Neuronal stem cell (in vitro differentiated cells): ENCODE results near the gene GIPR.

Experiments
- DNase-seq: peaks from one replicate; pipeline ENCODE4 v3.0.0-alpha.2; 2013; ENCODE audit warnings: low spot score
- H2AFZ ChIP-seq: one replicate; pipeline ENCODE4 v1.6.1; 2013; ENCODE audit warnings: mild to moderate bottlenecking, low read length, inconsistent platforms
- H2AK5ac ChIP-seq: 2 replicates; pipeline ENCODE4 v1.6.1; 2013; ENCODE audit warnings: low read depth, mild to moderate bottlenecking, inconsistent platforms, low read length, moderate library complexity, mixed read lengths
- H2BK120ac ChIP-seq: 2 replicates; pipeline ENCODE4 v1.6.1; 2013; ENCODE audit warnings: low read depth, mild to moderate bottlenecking, inconsistent platforms, low read length, moderate library complexity, mixed read lengths
- H2BK12ac ChIP-seq: one replicate; pipeline ENCODE4 v1.6.1; 2013; ENCODE audit warnings: low read length, inconsistent platforms
- H2BK15ac ChIP-seq: 2 replicates; pipeline ENCODE4 v1.6.1; 2013; ENCODE audit warnings: mild to moderate bottlenecking, low read length, inconsistent platforms, mixed read lengths
- H2BK5ac ChIP-seq: one replicate; pipeline ENCODE4 v1.6.1; 2013; ENCODE audit warnings: inconsistent platforms, mild to moderate bottlenecking, low read length, moderate library complexity
- H3K14ac ChIP-seq: one replicate; pipeline ENCODE4 v1.6.1; 2013; ENCODE audit warnings: low read length, inconsistent platforms
- H3K18ac ChIP-seq: 2 replicates; pipeline ENCODE4 v1.6.1; 2013; ENCODE audit warnings: low read length, inconsistent platforms
- H3K23ac ChIP-seq: 2 replicates; pipeline ENCODE4 v1.6.1; 2013; ENCODE audit warnings: low read depth, mild to moderate bottlenecking, mixed read lengths, low read length, inconsistent platforms; ENCODE audit not compliant: poor library complexity
- H3K27ac ChIP-seq: replicated peaks from 3 replicates; pipeline ENCODE4 v1.5.1; 2013; ENCODE audit warnings: low read length, inconsistent platforms
- H3K27me3 ChIP-seq, 3 experiments: 2 replicates each; pipeline ENCODE4 v1.6.1; 2013; ENCODE audit warnings: low read length in 3 of 3, mild to moderate bottlenecking in 2 of 3, inconsistent platforms in 1 of 3, low read depth in 1 of 3, mixed read lengths in 1 of 3, moderate library complexity in 1 of 3; ENCODE audit not compliant: control insufficient read depth in 3 of 3, insufficient read depth in 3 of 3
- H3K36me3 ChIP-seq, 2 donors: replicated peaks in 1 of 2; 2 replicates each; pipeline ENCODE4 v1.6.1; 2013; ENCODE audit warnings: low read length in 2 of 2; ENCODE audit not compliant: control insufficient read depth in 2 of 2, insufficient read depth in 2 of 2
- H3K4ac ChIP-seq: 2 replicates; pipeline ENCODE4 v1.6.1; 2013; ENCODE audit warnings: inconsistent platforms, mild to moderate bottlenecking, low read length, moderate library complexity
- H3K4me1 ChIP-seq, 2 donors: 1 replicate in 1 of 2; 2 replicates in 1 of 2; pipeline ENCODE4 v1.6.1; 2013; ENCODE audit warnings: low read length in 2 of 2, low read depth in 1 of 2; ENCODE audit not compliant: control insufficient read depth in 2 of 2, insufficient read depth in 1 of 2
- H3K4me2 ChIP-seq: one replicate; pipeline ENCODE4 v1.6.1; 2013; ENCODE audit warnings: mild to moderate bottlenecking, low read length, inconsistent platforms; ENCODE audit not compliant: insufficient read depth, poor library complexity, severe bottlenecking
- H3K4me3 ChIP-seq, 2 donors: 2 replicates each; pipeline ENCODE4 v1.5.1; 2013; ENCODE audit warnings: low read length in 2 of 2, mild to moderate bottlenecking in 2 of 2, inconsistent platforms in 1 of 2, moderate library complexity in 1 of 2
- H3K79me1 ChIP-seq: one replicate; pipeline ENCODE4 v1.6.1; 2013; ENCODE audit warnings: low read depth, mild to moderate bottlenecking, inconsistent platforms, low read length, moderate library complexity
- H3K9ac ChIP-seq: one replicate; pipeline ENCODE4 v1.6.1; 2013; ENCODE audit warnings: mild to moderate bottlenecking, low read depth, low read length, inconsistent platforms; ENCODE audit not compliant: poor library complexity
- H3K9me3 ChIP-seq, 2 donors: replicated peaks in 1 of 2; 2 replicates each; pipeline versions ENCODE3 to v1.6.1; 2013; ENCODE audit warnings: low read length in 2 of 2, mild to moderate bottlenecking in 2 of 2, inconsistent platforms in 1 of 2, low read depth in 1 of 2, mixed read lengths in 1 of 2, moderate library complexity in 1 of 2; ENCODE audit not compliant: control insufficient read depth in 2 of 2, insufficient read depth in 1 of 2
- H4K8ac ChIP-seq: one replicate; pipeline ENCODE4 v1.6.1; 2013; ENCODE audit warnings: low read depth, mild to moderate bottlenecking, inconsistent platforms, low read length, moderate library complexity
- H4K91ac ChIP-seq: one replicate; pipeline ENCODE4 v1.6.1; 2013; ENCODE audit warnings: low read length, low read depth, mild to moderate bottlenecking, inconsistent platforms; ENCODE audit not compliant: poor library complexity
- WGBS, 2 donors: extraction: QIAGEN DNeasy Blood & Tissue Kit; methylation state at CpG; one replicate each; pipeline ENCODE4 v1.1.7; 2013; ENCODE audit warnings: missing lambda C conversion rate in 2 of 2, mixed read lengths in 1 of 2; ENCODE audit not compliant: insufficient read length in 2 of 2, insufficient replicate concordance in 1 of 2; ENCODE audit errors: extremely low coverage in 2 of 2; 5-methylcytosine and 5-hydroxymethylcytosine counted together

Gene GIPR

DNA sequence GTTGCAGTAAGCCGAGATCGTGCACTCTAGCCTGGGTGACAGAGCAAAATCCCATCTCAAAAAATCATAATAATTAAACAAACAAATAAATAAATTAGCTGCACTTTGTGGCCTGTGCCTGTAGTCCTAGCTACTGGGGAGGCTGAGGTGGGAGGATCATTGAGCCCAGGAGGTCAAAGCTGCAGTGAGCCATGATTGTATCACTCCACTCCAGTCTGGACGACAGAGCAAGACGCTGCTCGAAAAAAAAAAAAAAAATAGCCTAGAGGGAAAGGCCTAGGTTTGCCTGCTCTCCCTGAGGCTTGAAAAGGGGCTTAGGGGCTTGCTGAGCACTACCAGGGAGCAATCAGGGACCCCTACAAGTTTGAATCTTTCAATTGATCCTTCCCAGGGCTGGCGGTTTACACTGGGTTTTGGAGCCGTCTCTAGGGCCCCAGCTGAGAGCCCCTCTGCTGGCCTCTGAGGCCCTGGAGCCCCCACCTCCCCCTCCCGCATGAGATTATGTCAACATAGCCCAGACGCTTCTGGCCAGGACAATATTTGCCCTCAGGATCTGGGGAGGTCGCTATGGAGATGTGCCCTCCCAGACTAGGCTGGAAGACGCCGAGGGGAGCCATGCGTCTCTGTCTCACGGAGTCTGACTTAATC is 10.4 kb upstream of the GIPR start:
- H3K4me2 ChIP-seq, result no peak overlapping the region
- H2BK120ac ChIP-seq, result no peak overlapping the region
- H3K18ac ChIP-seq, result peak overlapping the region; percentile 31
- no CpG with 5 or more reads among the region's 14 CpGs for WGBS, 2 donors
- H3K9me3 ChIP-seq, result peaks cover 0 to 3% of the 10 kb centered on the region in 2 donors
- no peak overlapping the region for H4K91ac ChIP-seq
- H2BK5ac ChIP-seq, result no peak overlapping the region
- peak overlapping the region; percentile 37 for H3K9ac ChIP-seq
- peak overlapping the region; percentile 84 for H2AFZ ChIP-seq
- H2AK5ac ChIP-seq, result no peak overlapping the region
- no peak overlapping the region for H3K4me3 ChIP-seq
- H2BK15ac ChIP-seq, result no peak overlapping the region
- no peak overlapping the region for H4K8ac ChIP-seq
- H3K23ac ChIP-seq, result no peak overlapping the region
- H3K27ac ChIP-seq, result no peak overlapping the region
- peaks cover 0 to 3% of the 10 kb centered on the region in 2 donors for H3K4me1 ChIP-seq
- H2BK12ac ChIP-seq, result no peak overlapping the region
- H3K36me3 ChIP-seq, result no peaks in the 10 kb centered on the region
- peaks cover 0 to 6% (median 0%) of the 10 kb centered on the region in 3 experiments for H3K27me3 ChIP-seq
- no peak overlapping the region for H3K14ac ChIP-seq
- DNase-seq, result no peak
- no peaks in the 10 kb centered on the region for H3K79me1 ChIP-seq
- H3K4ac ChIP-seq, result no peak overlapping the region

GRCh38 chr19:45659096-45659729 is 8.8 kb upstream of the GIPR start:
- Histone ChIP-seq H2BK12ac (peak overlapping the region; percentile 82), H3K27ac (no peak overlapping the region), H3K36me3 (no peaks in the 10 kb centered on the region), H3K4ac (peak overlapping the region; percentile 10), H3K4me3 (no peak overlapping the region), H3K4me2 (no peak overlapping the region), H2BK120ac (no peak overlapping the region), H2BK5ac (no peak overlapping the region), H2AFZ (no peak overlapping the region), H3K4me1 (peaks cover 0 to 3% of the 10 kb centered on the region in 2 donors), H3K9me3 (no peaks in the 10 kb centered on the region), H2AK5ac (peak overlapping the region; percentile 58), H4K91ac (no peak overlapping the region), H3K14ac (no peak overlapping the region), H3K27me3 (peaks cover 0 to 6% (median 0%) of the 10 kb centered on the region in 3 experiments), H3K79me1 (no peaks in the 10 kb centered on the region), H3K9ac (no peak overlapping the region), H2BK15ac (no peak overlapping the region), H4K8ac (no peak overlapping the region), H3K23ac (no peak overlapping the region), H3K18ac (no peak overlapping the region)
- WGBS, 2 donors, result no CpG with 5 or more reads among the region's 6 CpGs
- DNase-seq, result no peak

DNA sequence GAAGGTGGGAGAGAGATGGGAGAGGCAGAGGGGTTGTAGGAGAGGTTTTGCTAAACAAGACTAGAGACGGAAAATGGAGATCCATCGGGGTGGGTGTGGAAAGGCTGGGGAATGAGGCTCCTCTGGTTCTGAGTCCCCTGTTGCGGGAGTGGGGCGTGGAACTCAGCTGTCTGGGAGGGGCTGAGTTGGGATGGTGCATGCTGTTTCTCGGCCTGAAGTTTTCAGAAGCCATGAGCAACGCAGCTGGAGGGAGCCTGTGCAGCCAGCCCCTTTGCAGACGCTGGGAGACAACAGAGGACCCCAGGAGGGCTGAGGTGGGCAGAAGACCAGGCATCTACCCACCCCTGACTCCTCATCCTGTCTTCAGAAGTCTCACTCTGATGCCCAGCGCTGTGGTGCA is 7.4 kb upstream of the GIPR start:
- no peak overlapping the region for H3K23ac ChIP-seq
- H2AFZ ChIP-seq, result peak overlapping the region; percentile 49
- no peak overlapping the region for H4K8ac ChIP-seq
- H3K27ac ChIP-seq, result no peak overlapping the region
- H4K91ac ChIP-seq, result no peak overlapping the region
- WGBS, 2 donors, result no CpG with 5 or more reads among the region's 8 CpGs
- H3K9ac ChIP-seq, result no peak overlapping the region
- no peak overlapping the region for H3K4ac ChIP-seq
- no peak overlapping the region for H2AK5ac ChIP-seq
- H3K9me3 ChIP-seq, result no peaks in the 10 kb centered on the region
- H3K14ac ChIP-seq, result no peak overlapping the region
- H3K4me1 ChIP-seq, result peaks cover 0 to 3% of the 10 kb centered on the region in 2 donors
- no peak overlapping the region for H3K4me2 ChIP-seq
- H3K36me3 ChIP-seq, result no peaks in the 10 kb centered on the region
- H3K79me1 ChIP-seq, result no peaks in the 10 kb centered on the region
- peak overlapping the region; percentile 27 for H3K18ac ChIP-seq
- no peak overlapping the region for H3K4me3 ChIP-seq
- DNase-seq, result no peak
- no peak overlapping the region for H2BK120ac ChIP-seq
- peaks cover 0 to 6% (median 0%) of the 10 kb centered on the region in 3 experiments for H3K27me3 ChIP-seq
- no peak overlapping the region for H2BK15ac ChIP-seq
- H2BK12ac ChIP-seq, result no peak overlapping the region
- H2BK5ac ChIP-seq, result no peak overlapping the region

DNA sequence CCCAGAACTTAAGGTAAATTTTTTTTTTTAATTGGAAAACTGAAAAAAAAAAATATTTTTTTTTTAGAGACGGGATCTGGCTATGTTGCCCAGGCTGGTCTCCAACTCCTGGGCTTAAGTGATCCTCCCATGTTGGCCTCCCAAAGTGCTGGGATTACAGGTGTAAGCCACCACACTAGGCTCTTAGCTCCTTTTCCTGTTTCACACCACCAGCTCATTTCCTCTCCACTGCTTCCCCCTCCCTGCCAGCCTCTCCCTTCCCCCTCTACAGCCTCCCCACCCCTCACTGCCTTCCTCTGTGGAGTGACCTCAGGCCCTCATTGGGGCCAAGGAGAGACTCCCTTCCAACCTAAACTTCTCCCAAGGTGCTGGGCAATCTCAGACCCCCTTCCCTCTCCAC is 4.2 kb upstream of the GIPR start:
- H2AFZ ChIP-seq, result peak overlapping the region; percentile 8
- no peak overlapping the region for H4K91ac ChIP-seq
- H3K4me3 ChIP-seq, result no peak overlapping the region
- peaks cover 0 to 2% of the 10 kb centered on the region in 2 donors for H3K9me3 ChIP-seq
- no peak overlapping the region for H3K18ac ChIP-seq
- no peaks in the 10 kb centered on the region for H3K79me1 ChIP-seq
- WGBS, 2 donors, result no CpG with 5 or more reads among the region's 1 CpG
- H3K27me3 ChIP-seq, result peaks cover 2 to 13% (median 6%) of the 10 kb centered on the region in 3 experiments
- peaks cover 8 to 9% of the 10 kb centered on the region in 2 donors for H3K4me1 ChIP-seq
- DNase-seq, result no peak
- no peak overlapping the region for H3K9ac ChIP-seq
- H2BK5ac ChIP-seq, result no peak overlapping the region
- no peak overlapping the region for H3K14ac ChIP-seq
- H3K23ac ChIP-seq, result no peak overlapping the region
- H3K4me2 ChIP-seq, result no peak overlapping the region
- no peak overlapping the region for H2BK120ac ChIP-seq
- H3K36me3 ChIP-seq, result no peaks in the 10 kb centered on the region
- no peak overlapping the region for H2BK15ac ChIP-seq
- H3K4ac ChIP-seq, result no peak overlapping the region
- peak overlapping the region; percentile 25 for H2AK5ac ChIP-seq
- H2BK12ac ChIP-seq, result no peak overlapping the region
- no peak overlapping the region for H3K27ac ChIP-seq
- H4K8ac ChIP-seq, result no peak overlapping the region
